HG02840 (cell line): ENCODE results near the gene RPL12.
A peak's percentile ranks its signal among the peaks of the same experiment; 100 is the strongest.

Experiments used
- ATAC-seq: cut with Tn5 transposase; IDR thresholded peaks from one replicate; pipeline ENCODE4 v1.9.1; 2021; ENCODE audit warnings: mild to moderate bottlenecking, moderate library complexity, moderate number of reproducible peaks; ENCODE audit not compliant: unreplicated experiment, low FRiP score

Gene RPL12

DNA sequence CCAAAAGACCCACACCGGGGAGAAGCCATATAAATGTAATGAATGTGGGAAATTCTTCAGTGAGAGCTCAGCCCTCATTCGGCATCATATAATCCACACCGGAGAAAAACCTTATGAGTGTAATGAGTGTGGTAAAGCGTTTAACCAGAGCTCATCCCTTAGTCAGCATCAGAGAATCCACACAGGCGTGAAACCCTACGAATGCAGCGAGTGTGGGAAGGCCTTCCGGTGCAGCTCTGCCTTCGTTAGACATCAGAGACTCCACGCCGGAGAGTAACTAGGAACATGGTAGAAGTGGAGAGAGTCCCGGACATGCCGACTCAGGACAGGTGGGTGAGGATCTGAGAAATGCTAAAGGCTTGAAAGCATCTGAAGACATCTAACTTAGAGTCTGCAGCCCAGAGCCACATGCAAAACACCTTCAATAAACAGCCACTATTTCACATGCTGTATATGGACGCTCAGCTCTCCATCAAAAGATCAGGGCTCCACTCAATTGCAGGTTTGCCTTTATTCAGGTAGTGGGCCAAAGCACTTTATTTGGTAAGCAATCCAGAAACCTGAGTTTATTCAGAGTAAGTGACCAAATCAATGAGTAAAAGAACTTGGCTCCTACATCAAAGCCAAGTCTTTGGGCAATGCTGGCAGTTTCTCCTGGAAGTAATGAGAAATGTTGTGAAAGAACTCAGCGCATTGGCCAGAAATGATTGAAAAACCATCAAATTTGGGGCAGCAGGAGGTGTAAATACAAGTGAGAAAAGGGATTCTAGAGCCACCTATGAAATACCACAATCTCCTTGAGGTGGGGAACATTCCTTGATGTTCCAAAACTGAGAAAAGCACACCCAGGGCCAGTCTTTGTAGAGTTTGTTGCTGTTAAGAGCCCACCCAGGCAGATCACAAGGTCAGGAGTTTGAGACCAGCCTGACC, 6.0 kb downstream of the RPL12 start:
- ATAC-seq: no peak

DNA sequence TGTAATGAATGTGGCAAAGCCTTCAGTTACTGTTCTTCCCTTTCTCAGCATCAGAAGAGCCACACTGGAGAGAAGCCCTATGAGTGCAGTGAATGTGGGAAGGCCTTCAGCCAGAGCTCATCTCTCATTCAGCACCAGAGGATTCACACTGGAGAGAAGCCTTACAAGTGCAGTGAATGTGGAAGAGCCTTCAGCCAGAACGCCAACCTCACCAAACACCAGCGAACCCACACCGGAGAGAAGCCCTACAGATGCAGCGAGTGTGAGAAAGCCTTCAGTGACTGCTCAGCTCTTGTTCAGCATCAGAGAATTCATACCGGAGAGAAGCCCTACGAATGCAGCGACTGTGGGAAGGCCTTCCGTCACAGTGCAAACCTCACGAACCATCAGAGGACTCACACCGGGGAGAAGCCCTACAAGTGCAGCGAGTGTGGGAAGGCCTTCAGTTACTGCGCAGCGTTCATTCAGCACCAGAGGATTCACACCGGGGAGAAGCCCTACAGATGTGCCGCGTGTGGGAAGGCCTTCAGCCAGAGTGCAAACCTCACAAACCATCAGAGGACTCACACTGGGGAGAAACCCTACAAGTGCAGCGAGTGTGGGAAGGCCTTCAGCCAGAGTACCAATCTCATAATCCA, 6.8 kb downstream of the RPL12 start:
- ATAC-seq: no peak

DNA sequence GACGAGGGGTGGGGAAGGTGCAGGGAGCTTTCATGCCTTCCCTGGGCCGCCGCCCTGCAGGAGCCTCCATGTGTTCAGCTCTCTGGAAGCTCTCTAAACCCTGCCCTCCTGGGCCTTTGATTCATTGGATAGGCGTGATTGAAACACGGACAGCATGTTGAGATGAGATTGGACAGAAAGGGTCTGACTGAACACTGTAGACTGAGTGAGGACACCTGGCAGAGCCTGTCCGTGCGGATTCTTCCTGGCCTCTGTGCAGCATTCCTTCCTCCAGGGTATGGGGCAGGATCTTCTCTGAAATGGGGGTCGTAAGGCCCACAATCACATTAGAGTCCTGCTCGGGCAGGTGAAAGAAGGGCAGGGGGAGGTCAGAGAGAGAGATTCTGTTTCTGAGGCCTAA, 12.8 kb downstream of the RPL12 start:
- no peak for ATAC-seq

DNA sequence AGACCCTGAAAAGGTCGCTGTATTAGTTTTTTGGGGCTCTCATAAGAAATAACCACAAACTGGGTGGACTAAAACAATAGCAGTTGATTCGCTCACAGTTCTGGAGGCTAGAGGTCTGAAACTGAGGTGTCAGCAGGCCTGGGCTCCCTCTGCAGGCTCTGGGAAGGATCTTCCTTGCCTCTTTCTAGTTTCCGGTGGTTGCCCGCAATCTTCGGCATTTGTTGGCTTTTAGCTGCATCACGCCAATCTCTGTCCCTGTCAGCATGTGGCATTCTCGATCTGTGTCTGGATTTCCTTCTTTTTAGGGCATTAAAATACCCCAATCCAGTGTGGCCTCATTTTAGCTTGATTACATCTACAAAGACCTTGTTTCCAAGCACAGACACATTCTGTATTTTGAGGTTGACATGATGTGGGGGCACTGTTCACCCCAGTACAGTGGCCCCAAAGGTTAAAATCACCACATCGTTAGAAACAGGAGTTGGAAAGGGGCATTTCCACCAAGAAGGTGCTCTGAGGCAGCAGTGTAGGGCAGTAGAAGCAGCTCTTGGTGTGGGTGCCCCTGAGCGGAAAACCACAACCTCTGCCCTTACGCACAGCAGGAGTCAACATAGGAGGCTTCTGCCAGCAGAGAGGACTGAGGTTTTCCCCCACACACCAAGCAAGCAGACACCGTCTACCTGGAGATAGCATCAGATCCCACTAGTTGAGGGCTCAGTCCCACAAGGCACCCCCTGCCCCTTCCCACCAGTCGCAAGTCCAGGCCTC, 13.5 kb downstream of the RPL12 start:
- no peak for ATAC-seq

DNA sequence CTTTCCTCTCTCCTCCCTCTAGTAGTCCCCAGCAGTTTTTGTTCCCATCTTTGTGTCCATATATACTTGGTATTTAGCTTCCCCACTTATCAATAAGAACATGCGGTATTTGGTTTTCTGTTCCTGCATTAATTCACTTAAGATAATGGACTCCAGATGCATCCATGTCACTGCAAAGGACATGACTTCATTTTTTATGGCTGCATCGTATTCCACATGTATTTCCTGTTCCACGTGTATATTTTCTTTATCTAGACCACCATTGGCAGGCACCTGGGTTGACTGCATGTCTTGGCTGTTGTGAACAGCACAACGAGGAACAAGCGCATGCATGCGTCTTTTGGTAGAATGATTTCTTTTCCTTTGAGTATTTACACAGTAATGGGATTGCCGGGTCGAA, 20.8 kb downstream of the RPL12 start:
- no peak for ATAC-seq

DNA sequence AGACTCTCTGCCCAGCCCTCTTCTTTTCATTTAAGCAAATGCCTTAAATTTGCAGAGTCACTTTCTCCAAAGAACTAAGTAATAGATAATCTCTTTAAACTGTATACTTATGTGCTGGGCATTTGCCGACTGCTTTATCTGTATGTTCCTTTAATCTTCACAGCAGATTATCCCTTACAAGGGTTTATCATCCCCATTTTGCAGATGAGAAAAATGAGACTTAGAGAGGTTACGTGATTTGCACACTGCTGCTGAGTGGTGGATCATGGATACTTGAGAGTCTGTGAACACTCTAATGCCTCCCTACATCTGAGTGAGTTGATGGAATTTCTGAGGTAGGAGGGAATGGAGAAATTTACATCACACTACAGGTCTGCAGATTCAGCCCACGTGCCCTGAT, 22.9 kb downstream of the RPL12 start:
- no peak for ATAC-seq

DNA sequence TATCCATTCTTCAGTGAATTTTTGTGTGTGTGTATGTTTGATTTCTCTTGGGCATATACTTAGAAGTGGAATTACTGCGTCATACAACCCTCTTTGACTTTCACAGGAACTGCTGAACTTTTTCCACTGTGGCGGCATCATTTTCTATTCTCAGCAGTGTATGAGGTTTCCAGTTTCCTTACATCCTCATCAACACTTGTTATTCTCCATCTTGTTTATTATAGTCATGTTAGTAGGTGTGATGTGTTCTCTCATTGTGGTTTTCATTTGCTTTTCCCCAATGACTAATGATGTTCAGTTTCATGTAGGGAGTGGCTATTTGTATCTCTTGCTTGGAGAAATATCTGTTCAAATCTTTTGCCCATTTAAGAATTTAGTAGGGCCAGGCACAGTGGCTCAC, 24.4 kb downstream of the RPL12 start:
- ATAC-seq: no peak

DNA sequence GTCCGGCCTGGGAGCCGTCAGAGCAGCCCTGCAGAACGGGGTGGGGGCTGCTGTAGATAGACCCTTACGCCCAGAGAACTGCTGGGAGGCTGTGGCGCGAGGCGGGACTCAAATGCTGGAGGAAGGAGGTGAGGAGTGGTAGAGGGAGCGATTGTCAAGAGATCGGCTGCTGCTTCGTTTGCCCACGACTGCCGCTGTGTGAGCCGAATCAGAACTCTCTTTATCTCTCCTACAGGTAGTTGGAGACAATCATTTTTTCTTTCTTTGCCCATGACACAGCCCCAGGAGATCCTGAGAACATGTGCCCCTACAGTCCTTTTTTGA, 26.6 kb downstream of the RPL12 start:
- ATAC-seq: no peak

DNA sequence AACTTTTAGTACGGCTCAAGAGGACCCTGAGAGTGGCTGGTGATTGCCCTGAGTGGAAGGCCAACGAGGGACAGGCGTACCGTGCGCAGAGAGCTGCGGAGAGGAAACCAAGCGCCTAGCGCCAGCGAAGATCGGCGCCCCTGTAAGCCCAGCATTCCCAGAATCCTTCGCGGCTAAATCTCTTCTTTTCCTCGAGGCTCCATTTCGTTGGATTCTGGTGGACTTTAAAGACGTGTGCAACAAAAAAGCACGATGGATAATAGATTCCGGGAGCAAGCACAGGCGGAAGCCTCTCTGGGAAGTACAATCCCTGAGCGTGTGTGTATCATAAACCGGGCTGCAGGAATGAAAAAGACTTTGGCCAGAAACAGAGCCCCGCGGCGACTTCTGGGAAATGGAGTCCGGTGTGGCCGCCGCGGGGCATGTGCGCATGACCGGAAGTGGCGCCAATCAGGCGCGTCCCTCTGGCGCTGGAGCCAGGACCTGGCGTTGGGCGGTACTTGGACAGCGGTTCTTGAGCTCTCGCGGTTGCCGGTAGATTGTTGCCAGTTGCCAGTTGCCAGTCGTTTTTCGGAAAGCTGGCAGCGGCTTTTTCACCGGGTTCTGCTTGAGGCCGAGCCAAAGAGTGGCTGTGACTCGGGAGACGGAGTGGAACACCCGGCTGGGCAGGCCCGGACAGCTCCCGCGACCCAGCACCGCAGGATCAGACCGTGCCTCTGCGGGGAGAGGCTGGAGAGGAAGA, 27.1 kb downstream of the RPL12 start, which contains the start of gene ZNF79:
Gene ZNF79, plus strand, starts transcription at position 449 of the 742 bp plus-strand sequence. CDS start 406 bp downstream, outside the sequence.
- peak; percentile 83 for ATAC-seq

DNA sequence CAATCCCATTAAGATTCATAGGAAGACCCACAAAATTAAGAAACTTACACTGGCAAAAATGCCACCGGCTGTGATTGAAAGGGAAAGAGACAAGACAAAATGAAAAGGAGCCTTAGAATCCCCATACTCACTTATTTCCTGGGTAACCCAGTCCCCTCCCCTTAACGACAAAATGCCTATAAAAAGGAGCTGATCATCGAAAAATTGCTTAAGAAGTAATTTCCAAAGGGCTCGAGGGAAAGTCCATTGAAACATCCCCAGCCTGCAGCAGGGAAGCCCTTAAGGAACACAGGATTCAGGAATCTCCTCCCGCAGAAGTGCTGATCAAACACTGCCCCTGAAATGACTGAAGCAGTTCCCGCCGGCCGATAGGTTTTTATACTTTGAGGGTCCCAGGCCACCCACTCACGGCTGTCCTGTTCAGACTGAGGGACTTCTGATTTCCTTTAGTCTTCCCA, 27.7 kb downstream of the RPL12 start:
- ATAC-seq: peak; percentile 15

DNA sequence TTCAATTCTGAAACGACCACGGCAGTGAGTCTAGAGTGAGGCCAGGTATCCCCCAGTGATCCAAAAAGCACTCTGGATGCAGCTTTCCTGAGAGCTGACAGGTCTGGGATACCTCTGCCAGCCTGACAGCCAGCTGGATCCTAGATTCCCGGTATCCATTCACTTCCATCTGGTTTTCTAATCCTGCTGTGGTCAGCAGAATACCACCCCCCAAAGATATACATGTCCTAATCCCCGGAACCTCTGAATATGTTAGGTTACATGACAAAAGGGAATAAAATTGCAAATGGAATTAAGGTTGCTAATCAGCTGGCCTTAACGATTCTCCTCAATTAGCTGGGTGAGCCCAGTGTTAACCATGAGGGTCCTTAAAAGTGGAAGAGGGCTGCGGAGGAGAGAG, 28.4 kb downstream of the RPL12 start:
- no peak for ATAC-seq

DNA sequence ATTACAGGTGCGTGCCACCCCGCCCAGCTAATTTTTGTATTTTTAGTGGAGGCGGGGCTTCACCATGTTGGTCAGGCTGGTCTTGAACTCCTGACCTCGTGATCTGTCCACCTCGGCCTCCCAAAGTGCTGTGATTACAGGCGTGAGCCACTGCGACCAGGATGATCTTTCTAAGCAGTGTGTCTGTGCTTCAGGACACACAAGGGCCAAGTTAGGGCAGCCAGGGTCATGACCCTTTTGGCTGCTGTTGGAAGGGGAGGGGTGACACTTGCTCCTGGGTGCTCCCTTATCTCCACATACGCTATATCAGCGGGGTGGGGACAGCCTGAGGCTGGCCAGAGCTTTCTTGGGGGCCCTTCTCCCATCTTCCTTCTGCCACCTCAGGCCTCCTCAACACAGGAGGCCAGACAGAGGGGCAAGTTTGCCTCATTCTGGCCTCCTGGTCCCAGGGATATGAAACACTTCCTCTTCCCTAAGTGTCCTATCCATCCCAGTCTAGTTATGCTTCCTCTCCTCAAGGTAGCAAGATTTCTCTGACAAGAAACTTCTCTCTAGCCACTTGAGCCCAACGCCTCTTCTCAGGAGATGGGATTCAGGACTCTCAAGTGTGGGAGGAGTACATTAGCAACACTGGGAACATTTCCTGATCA, 28.9 kb downstream of the RPL12 start:
- ATAC-seq: no peak

DNA sequence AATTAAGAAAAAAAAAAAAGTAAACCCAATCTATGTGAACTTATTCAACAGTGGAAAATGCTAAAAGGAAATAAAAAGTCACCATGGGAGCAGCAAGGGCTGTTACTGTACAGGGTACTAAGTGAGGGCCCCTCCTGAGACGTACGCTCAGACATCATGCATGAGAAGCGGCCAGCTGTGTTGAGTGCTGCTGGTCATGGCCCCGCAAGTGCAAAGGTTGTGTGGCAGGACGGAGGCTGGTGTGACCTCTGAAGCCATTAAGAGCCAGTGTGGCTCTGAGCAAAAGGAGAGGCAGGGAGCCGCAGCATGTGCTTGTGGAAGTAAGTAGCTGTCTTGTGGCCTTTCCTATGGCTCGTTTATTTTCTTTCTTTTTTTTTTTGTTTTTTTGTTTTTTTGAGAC, 30.1 kb downstream of the RPL12 start:
- no peak for ATAC-seq

DNA sequence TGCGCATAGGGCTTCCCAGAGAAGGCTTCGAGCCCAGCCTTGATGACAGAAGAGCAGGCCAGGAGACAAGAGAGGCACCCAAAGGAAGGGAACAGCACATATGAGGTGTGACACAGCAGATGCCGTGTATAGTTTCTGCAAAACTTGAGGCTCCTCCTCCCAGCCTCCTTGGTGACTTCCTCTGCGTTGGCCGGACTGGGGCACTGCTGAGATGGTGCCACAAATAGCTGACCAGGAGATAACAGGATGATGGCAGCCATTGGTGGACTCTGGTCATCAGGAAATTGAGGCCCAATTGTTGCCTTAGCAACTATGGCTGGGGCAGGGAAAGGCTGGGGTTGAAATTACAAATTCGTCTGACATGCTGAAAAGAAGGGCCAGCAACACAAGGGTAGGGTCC, 31.9 kb downstream of the RPL12 start:
- ATAC-seq: no peak

DNA sequence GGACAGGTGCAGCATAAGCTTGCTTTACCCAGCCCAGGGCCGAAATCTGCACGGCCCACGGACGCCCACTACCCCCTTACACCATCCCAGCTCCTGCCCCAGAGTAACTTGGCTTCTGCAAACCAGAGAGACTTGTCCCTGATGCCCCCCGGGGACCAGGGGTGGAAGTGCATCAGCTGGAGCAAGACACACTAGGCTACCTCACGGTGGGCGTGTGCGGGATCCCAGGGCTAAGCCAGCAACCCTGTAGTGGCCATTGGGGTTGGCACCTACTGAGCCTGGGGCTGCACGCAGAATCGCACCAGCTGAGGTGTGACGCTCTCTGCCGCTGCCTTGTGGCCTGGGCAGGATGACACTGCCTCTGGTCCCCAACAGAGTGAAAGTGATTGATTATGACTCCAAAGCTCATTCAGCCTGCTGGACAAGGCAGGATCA, 33.2 kb downstream of the RPL12 start:
- ATAC-seq: no peak

DNA sequence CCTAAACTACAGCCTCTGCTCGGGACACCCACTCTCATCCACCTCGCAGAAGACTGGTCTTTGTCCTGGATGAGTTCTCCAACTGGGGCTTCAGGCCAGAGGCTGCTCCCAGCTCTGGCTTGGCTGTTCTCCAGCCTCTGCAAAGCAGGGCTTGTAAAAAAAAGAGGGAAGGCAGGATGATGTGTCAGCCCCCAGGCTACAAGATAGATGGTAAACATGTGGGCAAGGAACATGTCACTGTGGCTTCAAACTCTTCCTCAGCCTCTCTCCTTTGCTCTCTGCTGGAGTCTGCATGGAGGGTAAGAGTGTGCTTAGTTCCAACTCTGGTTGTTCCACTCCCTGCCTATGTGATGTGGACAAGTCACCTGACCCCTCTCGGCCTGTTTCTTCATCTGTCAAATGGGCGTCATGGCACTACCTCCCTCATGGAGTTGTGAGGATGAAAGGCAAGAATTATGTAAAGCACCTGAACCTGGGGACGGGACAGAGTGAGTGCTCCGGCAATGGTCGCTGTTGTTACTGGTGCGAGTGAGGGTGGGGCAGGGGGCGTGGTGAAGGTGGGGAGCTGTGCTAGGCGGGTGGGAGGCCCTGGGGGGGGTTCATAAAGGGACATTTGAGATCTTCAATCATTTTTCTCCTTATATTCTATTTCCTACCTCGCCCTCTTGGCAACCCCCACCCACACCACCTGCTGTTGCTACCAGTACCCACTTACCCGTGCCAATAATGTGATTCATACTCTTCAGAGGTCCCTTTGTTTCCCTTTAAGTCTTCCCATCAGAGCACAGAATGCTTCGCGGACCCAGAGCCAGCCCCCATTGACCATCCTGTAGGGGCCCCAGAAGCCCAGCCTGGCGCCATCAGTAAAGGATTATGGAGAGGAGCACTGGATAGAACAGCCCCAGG, 33.8 kb downstream of the RPL12 start:
- no peak for ATAC-seq

DNA sequence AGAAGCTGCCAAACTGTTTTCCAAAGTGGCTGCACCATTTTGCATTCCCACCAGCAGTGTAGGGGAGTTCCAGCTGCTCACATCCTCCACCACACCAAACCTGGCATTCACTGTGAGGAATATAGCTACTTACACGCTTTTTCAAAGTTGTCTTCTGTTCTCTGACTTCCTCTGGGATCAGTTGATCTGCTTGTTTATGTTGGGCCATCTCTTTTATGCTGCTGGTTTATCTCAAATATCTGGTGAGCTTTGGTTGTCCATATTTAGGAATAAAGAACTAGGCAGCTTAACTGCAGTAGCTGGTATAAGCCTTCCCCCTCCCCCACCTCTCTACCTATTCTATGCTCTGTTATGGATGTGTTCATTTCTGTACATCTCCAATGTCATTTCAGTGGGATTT, 35.5 kb downstream of the RPL12 start:
- ATAC-seq: no peak

DNA sequence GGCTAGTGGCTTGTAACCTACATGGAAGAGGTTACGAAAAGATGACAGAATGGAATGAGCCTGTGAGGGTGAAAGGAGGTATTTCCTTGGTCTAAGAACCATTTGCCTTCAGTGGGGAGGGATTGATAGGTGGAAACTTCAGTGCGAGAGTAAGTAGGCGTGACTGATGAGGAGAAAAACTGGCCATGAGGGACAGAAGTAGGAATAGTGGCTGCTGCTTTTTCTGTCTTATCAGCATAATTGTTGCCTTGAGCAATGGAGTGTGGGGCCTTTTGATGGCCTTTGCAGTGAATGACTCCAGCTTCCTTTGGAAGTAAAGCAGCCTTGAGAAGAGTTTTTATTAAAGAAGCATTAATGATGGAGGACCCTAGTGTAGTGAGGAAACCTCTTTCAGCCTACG, 36.1 kb downstream of the RPL12 start:
- ATAC-seq: no peak

DNA sequence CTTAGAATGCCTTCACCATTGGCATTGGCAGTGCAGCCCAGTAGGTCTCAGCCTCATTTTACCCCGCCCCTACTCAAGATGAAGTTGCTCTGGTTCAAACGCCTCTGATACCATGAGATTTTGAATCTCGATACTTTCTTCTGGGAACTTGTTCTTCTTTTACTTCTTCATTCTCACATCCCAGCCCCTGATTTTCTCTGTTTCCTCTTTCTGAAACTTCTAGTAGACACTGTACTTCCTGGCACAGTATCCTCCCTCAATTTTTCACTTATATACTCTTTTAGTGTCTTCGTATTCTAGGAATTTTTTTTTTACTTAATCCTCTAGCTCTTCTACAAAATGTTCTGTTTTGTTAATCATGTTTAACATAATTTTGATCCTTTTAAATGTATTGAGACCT, 40.1 kb downstream of the RPL12 start:
- ATAC-seq: no peak
